ENCODE measurements around the gene ACTL9.

ACTL9 gene

GRCh38 chr19:8682472-8682871, 16.1 kb downstream of the ACTL9 start:
- TF ChIP-seq CTCF (conservative IDR thresholded peaks at IDR 0.05), result no peak
- no peak overlapping the region for H3K27ac ChIP-seq

GRCh38 chr19:8681345-8682029, 17.1 kb downstream of the ACTL9 start:
- TF ChIP-seq CTCF (conservative IDR thresholded peaks at IDR 0.05), result no peak
- H3K27ac ChIP-seq, result no peak overlapping the region

GRCh38 chr19:8680676-8681344, 17.8 kb downstream of the ACTL9 start:
- no peak overlapping the region for H3K27ac ChIP-seq
- TF ChIP-seq CTCF (conservative IDR thresholded peaks at IDR 0.05), result no peak

- no peak overlapping the region for H3K27ac ChIP-seq
- no peak for TF ChIP-seq CTCF (conservative IDR thresholded peaks at IDR 0.05)
These were observed 20.3 kb downstream of the ACTL9 start for GRCh38 chr19:8678244-8678807.

- no peak for TF ChIP-seq CTCF (conservative IDR thresholded peaks at IDR 0.05)
These were observed 23.5 kb downstream of the ACTL9 start for GRCh38 chr19:8675066-8675465.

GRCh38 chr19:8673276-8673891, 25.2 kb downstream of the ACTL9 start:
- no peak for TF ChIP-seq CTCF (conservative IDR thresholded peaks at IDR 0.05)
- H3K27ac ChIP-seq, result no peak overlapping the region

More at GRCh38 chr19:8675066-8675465, 23.5 kb downstream of the ACTL9 start:
- H3K27ac ChIP-seq, result no peak overlapping the region

- no peak overlapping the region for H3K27ac ChIP-seq
- no peak for TF ChIP-seq CTCF (conservative IDR thresholded peaks at IDR 0.05)
These were observed 31.7 kb downstream of the ACTL9 start for GRCh38 chr19:8666814-8667405.
